ENCODE measurements around the gene ADK. TPM values are rescaled to one million over a fixed set of nuclear protein-coding genes. Genes with fewer than 3 reads are reported as not detected.
"Not testable (repeated sequence)": the region's sequence is repeated elsewhere in the genome, so short reads cannot be mapped to it uniquely, and the experiment has no call there.

The ADK gene
- total RNA-seq, 1 donor: 34.2 TPM

GRCh38 chr10:74275755-74276290 is 124.8 kb downstream of the ADK start:
- Histone ChIP-seq H3K4me1 (ENCODE audit: insufficient read depth, low read length) (no peaks in the 10 kb centered on the region), H3K27me3 (ENCODE audit: insufficient read depth, low read length) (no peaks in the 10 kb centered on the region), H3K9me3 (ENCODE audit: low read depth, low read length) (no peaks in the 10 kb centered on the region), H3K4me3 (ENCODE audit: low read length) (no peak overlapping the region)

GRCh38 chr10:74276416-74276815 is 125.4 kb downstream of the ADK start:
- no peaks in the 10 kb centered on the region for H3K27me3 ChIP-seq (ENCODE audit: insufficient read depth, low read length)
- H3K9me3 ChIP-seq (ENCODE audit: low read depth, low read length): no peaks in the 10 kb centered on the region
- no peak overlapping the region for H3K4me3 ChIP-seq (ENCODE audit: low read length)
- no peaks in the 10 kb centered on the region for H3K4me1 ChIP-seq (ENCODE audit: insufficient read depth, low read length)

GRCh38 chr10:74282151-74282847 is 131.3 kb downstream of the ADK start:
- Histone ChIP-seq H3K27me3 (ENCODE audit: insufficient read depth, low read length) (no peaks in the 10 kb centered on the region), H3K4me3 (ENCODE audit: low read length) (no peak overlapping the region), H3K9me3 (ENCODE audit: low read depth, low read length) (no peaks in the 10 kb centered on the region), H3K4me1 (ENCODE audit: insufficient read depth, low read length) (no peaks in the 10 kb centered on the region)

- no peaks in the 10 kb centered on the region for H3K4me1 ChIP-seq (ENCODE audit: insufficient read depth, low read length)
- H3K4me3 ChIP-seq (ENCODE audit: low read length): no peak overlapping the region
- no peaks in the 10 kb centered on the region for H3K9me3 ChIP-seq (ENCODE audit: low read depth, low read length)
- no peaks in the 10 kb centered on the region for H3K27me3 ChIP-seq (ENCODE audit: insufficient read depth, low read length)
Measured at GRCh38 chr10:74282848-74283210, 131.8 kb downstream of the ADK start.

GRCh38 chr10:74289188-74289587 is 138.2 kb downstream of the ADK start:
- Histone ChIP-seq H3K4me3 (ENCODE audit: low read length) (no peak overlapping the region), H3K9me3 (ENCODE audit: low read depth, low read length) (no peaks in the 10 kb centered on the region), H3K4me1 (ENCODE audit: insufficient read depth, low read length) (no peaks in the 10 kb centered on the region), H3K27me3 (ENCODE audit: insufficient read depth, low read length) (no peaks in the 10 kb centered on the region)

- Histone ChIP-seq H3K27me3 (ENCODE audit: insufficient read depth, low read length) (no peaks in the 10 kb centered on the region), H3K4me3 (ENCODE audit: low read length) (no peak overlapping the region), H3K4me1 (ENCODE audit: insufficient read depth, low read length) (no peaks in the 10 kb centered on the region), H3K9me3 (ENCODE audit: low read depth, low read length) (no peaks in the 10 kb centered on the region)
Measured at GRCh38 chr10:74289951-74290350, 138.9 kb downstream of the ADK start.

GRCh38 chr10:74290708-74291107 is 139.7 kb downstream of the ADK start:
- Histone ChIP-seq H3K4me1 (ENCODE audit: insufficient read depth, low read length) (no peaks in the 10 kb centered on the region), H3K27me3 (ENCODE audit: insufficient read depth, low read length) (no peaks in the 10 kb centered on the region), H3K9me3 (ENCODE audit: low read depth, low read length) (no peaks in the 10 kb centered on the region), H3K4me3 (ENCODE audit: low read length) (no peak overlapping the region)

GRCh38 chr10:74292871-74293427 is 141.9 kb downstream of the ADK start:
- Histone ChIP-seq H3K4me3 (ENCODE audit: low read length) (no peak overlapping the region), H3K9me3 (ENCODE audit: low read depth, low read length) (no peaks in the 10 kb centered on the region), H3K4me1 (ENCODE audit: insufficient read depth, low read length) (no peaks in the 10 kb centered on the region), H3K27me3 (ENCODE audit: insufficient read depth, low read length) (no peaks in the 10 kb centered on the region)

- Histone ChIP-seq H3K9me3 (ENCODE audit: low read depth, low read length) (no peaks in the 10 kb centered on the region), H3K4me1 (ENCODE audit: insufficient read depth, low read length) (no peaks in the 10 kb centered on the region), H3K4me3 (ENCODE audit: low read length) (no peak overlapping the region), H3K27me3 (ENCODE audit: insufficient read depth, low read length) (no peaks in the 10 kb centered on the region)
Measured at GRCh38 chr10:74293686-74294371, 142.8 kb downstream of the ADK start.

GRCh38 chr10:74297389-74298080 is 146.5 kb downstream of the ADK start:
- Histone ChIP-seq H3K9me3 (ENCODE audit: low read depth, low read length) (no peaks in the 10 kb centered on the region), H3K4me3 (ENCODE audit: low read length) (no peak overlapping the region), H3K4me1 (ENCODE audit: insufficient read depth, low read length) (peaks cover 8% of the 10 kb centered on the region), H3K27me3 (ENCODE audit: insufficient read depth, low read length) (no peaks in the 10 kb centered on the region)

GRCh38 chr10:74300074-74300621 is 149.1 kb downstream of the ADK start:
- H3K4me3 ChIP-seq (ENCODE audit: low read length); H3K27me3 ChIP-seq (ENCODE audit: insufficient read depth, low read length); H3K9me3 ChIP-seq (ENCODE audit: low read depth, low read length); H3K4me1 ChIP-seq (ENCODE audit: insufficient read depth, low read length): not testable (repeated sequence)

- H3K4me3 ChIP-seq (ENCODE audit: low read length): no peak overlapping the region
- no peaks in the 10 kb centered on the region for H3K9me3 ChIP-seq (ENCODE audit: low read depth, low read length)
- peaks cover 8% of the 10 kb centered on the region for H3K4me1 ChIP-seq (ENCODE audit: insufficient read depth, low read length)
- H3K27me3 ChIP-seq (ENCODE audit: insufficient read depth, low read length): no peaks in the 10 kb centered on the region
Measured at GRCh38 chr10:74300666-74301065, 149.6 kb downstream of the ADK start.

- H3K9me3 ChIP-seq (ENCODE audit: low read depth, low read length): no peaks in the 10 kb centered on the region
- no peak overlapping the region for H3K4me3 ChIP-seq (ENCODE audit: low read length)
- H3K4me1 ChIP-seq (ENCODE audit: insufficient read depth, low read length): no peaks in the 10 kb centered on the region
- no peaks in the 10 kb centered on the region for H3K27me3 ChIP-seq (ENCODE audit: insufficient read depth, low read length)
Measured at GRCh38 chr10:74305730-74306129, 154.7 kb downstream of the ADK start.

GRCh38 chr10:74306227-74306982 is 155.4 kb downstream of the ADK start:
- Histone ChIP-seq H3K4me1 (ENCODE audit: insufficient read depth, low read length) (no peaks in the 10 kb centered on the region), H3K9me3 (ENCODE audit: low read depth, low read length) (no peaks in the 10 kb centered on the region), H3K4me3 (ENCODE audit: low read length) (no peak overlapping the region), H3K27me3 (ENCODE audit: insufficient read depth, low read length) (no peaks in the 10 kb centered on the region)

Measured in mononuclear cell (primary cell).